H1 (cell line): ENCODE measurements around the gene S100A10. TPM values are rescaled to one million over a fixed set of nuclear protein-coding genes. Genes with fewer than 3 reads are reported as not detected.

Source experiments
- CTCF ChIA-PET: fragments of 300-600 bp; sonication (Branson Sonifier 250); formaldehyde crosslinking; loops from one replicate; lab custom pipeline; 2021; ENCODE audit not compliant: partially characterized antibody; lab: Charles Lee
- POLR2A ChIA-PET: fragments of 300-600 bp; sonication (Branson Sonifier 250); formaldehyde crosslinking; loops from one replicate; lab custom pipeline; 2021; ENCODE audit warnings: inconsistent platforms; ENCODE audit not compliant: partially characterized antibody; lab: Charles Lee
- DNase-seq, 2 experiments: peaks; one replicate each; pipeline versions ENCODE4 v3.0.0 to v3.0.0-alpha.2; 2010 to 2022; ENCODE audit warnings: low spot score in 2 of 2, low read depth in 1 of 2, mixed read lengths in 1 of 2
- FAIRE-seq: peaks from 2 replicates; lab custom pipeline; 2011; peaks lifted over from hg19 to GRCh38; lab: Jason Lieb, UNC
- H2AFZ ChIP-seq: 2 replicates; pipeline ENCODE4 v1.8.1; 2012; ENCODE audit warnings: low read length, inconsistent platforms
- H2AK5ac ChIP-seq: 2 replicates; pipeline ENCODE4 v1.6.1; 2013; ENCODE audit warnings: low read depth, low read length
- H2BK120ac ChIP-seq: replicated peaks from 2 replicates; pipeline ENCODE3; 2013; ENCODE audit warnings: low read depth, low read length, inconsistent platforms
- H2BK12ac ChIP-seq: 2 replicates; pipeline ENCODE4 v1.6.1; 2013; ENCODE audit warnings: low read depth, low read length
- H2BK15ac ChIP-seq: 2 replicates; pipeline ENCODE4 v1.6.1; 2013; ENCODE audit warnings: low read length
- H2BK20ac ChIP-seq: 2 replicates; pipeline ENCODE4 v1.6.1; 2013; ENCODE audit warnings: low read length
- H2BK5ac ChIP-seq: 2 replicates; pipeline ENCODE4 v1.6.1; 2013; ENCODE audit warnings: low read depth, low read length
- H3K14ac ChIP-seq: 2 replicates; pipeline ENCODE4 v1.6.1; 2013; ENCODE audit warnings: inconsistent platforms; ENCODE audit not compliant: insufficient read length
- H3K18ac ChIP-seq: 2 replicates; pipeline ENCODE4 v1.6.1; 2013; ENCODE audit warnings: low read length; ENCODE audit errors: extremely low read depth
- H3K23ac ChIP-seq: 2 replicates; pipeline ENCODE4 v1.6.1; 2013; ENCODE audit warnings: inconsistent platforms; ENCODE audit not compliant: insufficient read length
- H3K23me2 ChIP-seq: 2 replicates; pipeline ENCODE4 v1.6.1; 2013; ENCODE audit warnings: low read depth, low read length
- H3K27ac ChIP-seq: 2 replicates; pipeline ENCODE4 v1.6.1; 2011; ENCODE audit warnings: low read depth, low read length, inconsistent platforms
- H3K27me3 ChIP-seq, 4 experiments: replicated peaks in 1 of 4; 1 replicate in 1 of 4; 2 replicates in 3 of 4; pipeline versions ENCODE4 v1.6.1 to v1.8.1; 2011 to 2013; ENCODE audit warnings: low read length in 3 of 4, mild to moderate bottlenecking in 3 of 4, inconsistent platforms in 2 of 4, mixed read lengths in 2 of 4, moderate library complexity in 1 of 4; ENCODE audit not compliant: control insufficient read depth in 3 of 4, insufficient read depth in 3 of 4; ENCODE audit errors: extremely low read depth in 1 of 4
- H3K36me3 ChIP-seq, 4 experiments: 2 replicates each; pipeline versions ENCODE4 v1.6.1 to v1.8.1; 2011 to 2013; ENCODE audit warnings: mild to moderate bottlenecking in 4 of 4, low read length in 3 of 4, moderate library complexity in 2 of 4, control low read depth in 1 of 4, inconsistent platforms in 1 of 4; ENCODE audit not compliant: insufficient read depth in 4 of 4, control insufficient read depth in 2 of 4
- H3K4ac ChIP-seq: replicated peaks from 2 replicates; pipeline ENCODE3; 2013; ENCODE audit warnings: low read length, low read depth, mixed read lengths, inconsistent platforms; ENCODE audit not compliant: insufficient read length
- H3K4me1 ChIP-seq, 4 experiments: replicated peaks in 1 of 4; 1 replicate in 1 of 4; 2 replicates in 3 of 4; pipeline versions ENCODE4 v1.6.1 to v1.8.1; 2011 to 2013; ENCODE audit warnings: low read length in 3 of 4, inconsistent platforms in 2 of 4, mixed read lengths in 1 of 4; ENCODE audit not compliant: insufficient read depth in 4 of 4, control insufficient read depth in 3 of 4
- H3K4me2 ChIP-seq, 2 experiments: 2 replicates each; pipeline versions ENCODE4 v1.6.1 to v1.8.1; 2011 to 2013; ENCODE audit warnings: low read depth in 2 of 2, low read length in 2 of 2, control low read depth in 1 of 2, inconsistent platforms in 1 of 2, mild to moderate bottlenecking in 1 of 2; ENCODE audit not compliant: insufficient read depth in 1 of 2
- H3K4me3 ChIP-seq, 4 experiments: fragments of 200-600, 300-600 bp in 1 of 4; sonication (generic), shearing (Covaris generic), sonication (Bioruptor Twin) in 1 of 4; 2 replicates each; pipeline versions ENCODE4 v1.5.1 to v1.8.1; 2011 to 2016; ENCODE audit warnings: low read length in 4 of 4, low read depth in 3 of 4, control low read depth in 2 of 4, inconsistent platforms in 2 of 4, mild to moderate bottlenecking in 2 of 4, mixed read lengths in 1 of 4, moderate library complexity in 1 of 4; ENCODE audit not compliant: insufficient read depth in 2 of 4; ENCODE audit errors: extremely low read depth in 1 of 4
- H3K56ac ChIP-seq: replicated peaks from 2 replicates; pipeline ENCODE3; 2013; ENCODE audit warnings: low read depth, mild to moderate bottlenecking, mixed read lengths, low read length, inconsistent platforms; ENCODE audit not compliant: insufficient read length
- H3K79me1 ChIP-seq: 2 replicates; pipeline ENCODE4 v1.6.1; 2013; ENCODE audit warnings: low read depth, low read length, control low read depth
- H3K79me2 ChIP-seq, 2 experiments: 2 replicates each; pipeline versions ENCODE4 v1.6.1 to v1.8.1; 2012 to 2013; ENCODE audit warnings: low read length in 2 of 2, mild to moderate bottlenecking in 2 of 2, inconsistent platforms in 1 of 2; ENCODE audit not compliant: insufficient read depth in 2 of 2, control insufficient read depth in 1 of 2
- H3K9ac ChIP-seq, 4 experiments: replicated peaks in 1 of 4; 1 replicate in 1 of 4; 2 replicates in 3 of 4; pipeline versions ENCODE4 v1.6.1 to v1.8.1; 2011 to 2013; ENCODE audit warnings: low read depth in 3 of 4, low read length in 3 of 4, control low read depth in 2 of 4, mild to moderate bottlenecking in 2 of 4, moderate library complexity in 2 of 4, inconsistent platforms in 1 of 4; ENCODE audit errors: extremely low read depth in 1 of 4
- H3K9me3 ChIP-seq, 2 experiments: 2 replicates each; pipeline versions ENCODE4 v1.6.1 to v1.8.1; 2012 to 2013; ENCODE audit warnings: mild to moderate bottlenecking in 2 of 2, moderate library complexity in 2 of 2, control low read depth in 1 of 2, inconsistent platforms in 1 of 2, low read depth in 1 of 2, low read length in 1 of 2, mixed read lengths in 1 of 2; ENCODE audit not compliant: insufficient read depth in 2 of 2
- H4K20me1 ChIP-seq, 2 experiments: replicated peaks in 1 of 2; 2 replicates each; pipeline versions ENCODE3 to v1.8.1; 2011 to 2013; ENCODE audit warnings: inconsistent platforms in 2 of 2, low read length in 2 of 2, mild to moderate bottlenecking in 1 of 2; ENCODE audit not compliant: insufficient read depth in 2 of 2, control insufficient read depth in 1 of 2
- H4K5ac ChIP-seq: 2 replicates; pipeline ENCODE4 v1.6.1; 2013; ENCODE audit warnings: low read length, low read depth, mixed read lengths, inconsistent platforms; ENCODE audit not compliant: insufficient read length
- H4K8ac ChIP-seq: 2 replicates; pipeline ENCODE4 v1.8.0; 2013; ENCODE audit warnings: mild to moderate bottlenecking, moderate library complexity, low read length, inconsistent platforms; ENCODE audit not compliant: insufficient read depth; ENCODE audit errors: extremely low read depth
- H4K91ac ChIP-seq: replicated peaks from 2 replicates; pipeline ENCODE3; 2013; ENCODE audit warnings: low read length, mixed read lengths, inconsistent platforms; ENCODE audit not compliant: insufficient read length
- BRCA1 ChIP-seq: IDR thresholded peaks from 2 replicates; pipeline ENCODE4 v1.6.1; 2012; ENCODE audit warnings: low read depth, low read length, improper control_type of control experiment
- CBX5 ChIP-seq: fragments of 300-800, 300-1000 bp; sonication (generic); IDR thresholded peaks from 2 replicates; pipeline ENCODE4 v1.7.1; 2016; ENCODE audit warnings: antibody characterized with exemption, low read length, low read depth
- CHD1 ChIP-seq: IDR thresholded peaks from 2 replicates; pipeline ENCODE4 v1.6.1; 2012; ENCODE audit warnings: low read depth, low read length, improper control_type of control experiment
- KDM5A ChIP-seq: fragments of 200-600 bp; IDR thresholded peaks from 2 replicates; pipeline ENCODE4 v1.7.1; 2012; ENCODE audit warnings: mild to moderate bottlenecking, low read length, inconsistent platforms, mixed read lengths
- MAFK ChIP-seq: IDR thresholded peaks from 2 replicates; pipeline ENCODE4 v1.6.1; 2012; ENCODE audit warnings: low read depth, mild to moderate bottlenecking, improper control_type of control experiment, low read length
- NRF1 ChIP-seq: IDR thresholded peaks from 2 replicates; pipeline ENCODE4 v1.6.1; 2011; ENCODE audit warnings: mild to moderate bottlenecking, low read depth, low read length, improper control_type of control experiment
- RAD21 ChIP-seq, 2 experiments: IDR thresholded peaks in 1 of 2; conservative IDR thresholded peaks in 1 of 2; 2 replicates each; pipeline ENCODE4 v1.6.1; 2011; ENCODE audit warnings: low read depth in 2 of 2, low read length in 2 of 2, improper control_type of control experiment in 1 of 2, inconsistent platforms in 1 of 2, mild to moderate bottlenecking in 1 of 2, moderate library complexity in 1 of 2
- SRF ChIP-seq: IDR thresholded peaks from 2 replicates; pipeline ENCODE4 v1.6.1; 2011; ENCODE audit warnings: mild to moderate bottlenecking, low read depth, low read length, moderate library complexity
- TCF12 ChIP-seq: IDR thresholded peaks from 2 replicates; pipeline ENCODE4 v1.6.1; 2011; ENCODE audit warnings: low read depth, mild to moderate bottlenecking, low read length
- YY1 ChIP-seq: IDR thresholded peaks from 2 replicates; pipeline ENCODE4 v1.6.1; 2011; ENCODE audit warnings: low read depth, mild to moderate bottlenecking, low read length
- WGBS, 2 experiments: shearing (Covaris generic) in 1 of 2; methylation state at CpG; one replicate each; pipeline versions ENCODE4 v1.1.6 to v1.1.7; 2013 to 2015; ENCODE audit warnings: low lambda C conversion rate in 2 of 2, mixed read lengths in 2 of 2, inconsistent platforms in 1 of 2, low coverage in 1 of 2, missing lambda C conversion rate in 1 of 2; ENCODE audit not compliant: insufficient replicate concordance in 2 of 2, insufficient coverage in 1 of 2, insufficient read length in 1 of 2; ENCODE audit errors: extremely low coverage in 1 of 2, missing lambda C conversion rate in 1 of 2; 5-methylcytosine and 5-hydroxymethylcytosine counted together
- polyA plus RNA-seq, 7 experiments: library from polyadenylated mRNA; depleted of rRNA in 3 of 7; stranded (reverse) in 5 of 7; unstranded in 2 of 7; fragments of >200 nt in 5 of 7; fragments of 200-250 nt in 2 of 7; gene quantifications; 1 replicate in 5 of 7; 2 replicates in 1 of 7; 4 replicates in 1 of 7; pipeline versions ENCODE4 v1.2.1 to v1.2.3, GENCODE V29; 2011 to 2013; ENCODE audit warnings: missing spikeins in 2 of 7, mixed read lengths in 2 of 7
- total RNA-seq: library from RNA; stranded (reverse); fragmentation: NEBNext Ultra II Directional; extraction: Animal tissue kit (Norgen Biotek cat#: 25700); gene quantifications from 2 replicates; pipeline ENCODE4 v1.2.1, GENCODE V29; 2021

Gene S100A10
- total and polyA plus RNA-seq, 2 of the 8 experiments (the other 6 are each of a cell fraction or from before 2014, with no cell fraction given) = 23.9 to 231 TPM

DNA sequence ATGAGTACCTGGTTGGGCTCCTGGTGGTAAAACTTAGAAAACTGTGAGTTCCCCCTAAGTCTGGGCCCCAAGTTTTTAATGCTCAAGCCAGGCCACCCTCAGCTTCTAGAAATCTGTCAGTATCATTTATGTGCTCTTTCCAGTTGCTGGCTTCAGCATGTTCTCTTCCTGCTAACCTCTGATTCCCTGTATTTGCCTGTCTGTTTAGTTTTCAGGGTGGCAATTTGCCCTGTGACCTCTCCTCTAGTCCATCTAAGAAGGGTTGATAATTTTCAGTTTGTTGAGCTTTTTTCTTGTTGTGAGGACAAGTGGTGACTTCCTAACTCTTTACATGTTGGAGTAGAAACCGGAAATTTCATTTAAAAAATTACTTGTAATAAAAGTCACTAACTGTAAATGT is 16.0 kb upstream of the S100A10 start:
- H3K23ac ChIP-seq = no peak overlapping the region
- H3K79me2 ChIP-seq = no peaks in the 10 kb centered on the region
- H3K56ac ChIP-seq = no peak overlapping the region
- CTCF ChIA-PET = interaction anchor here (2.0 to 8.2 kb wide), 3 partner anchors 8 to 75 kb away, joined by 13 to 106 read pairs (median 52); no protein-coding TSS in a partner anchor
- no peak overlapping the region for H3K4ac ChIP-seq
- no peak overlapping the region for H2BK20ac ChIP-seq
- H3K18ac ChIP-seq = no peak overlapping the region
- WGBS, 2 experiments = 91% methylated on average over 1 of the region's 1 CpG; no CpG with 5 or more reads in 1 of the 2 experiments
- no peak overlapping the region for H2BK120ac ChIP-seq
- H2AK5ac ChIP-seq = no peak overlapping the region
- H3K9me3 ChIP-seq = no peaks in the 10 kb centered on the region
- H4K8ac ChIP-seq = no peak overlapping the region
- H3K4me2 ChIP-seq = no peak overlapping the region
- no peaks in the 10 kb centered on the region for H4K20me1 ChIP-seq
- FAIRE-seq (no peak), DNase-seq (no peak)
- no peaks in the 10 kb centered on the region for H3K23me2 ChIP-seq
- H3K27me3 ChIP-seq = no peaks in the 10 kb centered on the region
- no peak overlapping the region; the same call in 1 of the 2 replicates for H2AFZ ChIP-seq
- no peaks in the 10 kb centered on the region for H3K79me1 ChIP-seq
- H2BK5ac ChIP-seq = no peak overlapping the region
- no peak overlapping the region for H3K14ac ChIP-seq
- no peak overlapping the region for H4K5ac ChIP-seq
- H3K9ac ChIP-seq = no peak overlapping the region
- no peak overlapping the region for H4K91ac ChIP-seq
- H3K4me1 ChIP-seq = peaks cover 0 to 3% (median 1%) of the 10 kb centered on the region in 4 experiments; a peak in 2 of 7 replicates
- H3K27ac ChIP-seq = no peak overlapping the region
- H2BK12ac ChIP-seq = no peak overlapping the region
- H3K36me3 ChIP-seq = no peaks in the 10 kb centered on the region
- H3K4me3 ChIP-seq = no peak overlapping the region
- H2BK15ac ChIP-seq = no peak overlapping the region
- POLR2A ChIA-PET = no interaction called here
- TF ChIP-seq KDM5A = no peak
- no peak for TF ChIP-seq BRCA1
- TF ChIP-seq NRF1 = no peak
- TF ChIP-seq MAFK = no peak
- no peak for TF ChIP-seq SRF
- TF ChIP-seq TCF12 = no peak
- no peak for TF ChIP-seq YY1
- no peak for TF ChIP-seq CBX5
- no peak for TF ChIP-seq RAD21 (IDR thresholded peaks at IDR 0.05 in 1 of 2, conservative IDR thresholded peaks at IDR 0.05 in 1 of 2; ENCODE audit: low read depth in 2 of 2, low read length in 2 of 2)
- no peak for TF ChIP-seq CHD1
